ENCODE measurements around the gene MMRN2.
"Not testable (repeated sequence)": the region's sequence is repeated elsewhere in the genome, so short reads cannot be mapped to it uniquely, and the experiment has no call there.

Gene MMRN2

GRCh38 chr10:86952697-86953096 lies 4.7 kb downstream of the MMRN2 start:
- not testable (repeated sequence) for H3K18ac ChIP-seq (ENCODE audit: low read length); H4K8ac ChIP-seq (ENCODE audit: low read depth, low read length); H3K79me1 ChIP-seq (ENCODE audit: low read length); H3K79me2 ChIP-seq (ENCODE audit: control insufficient read depth, insufficient read depth, low read length); H3K4me2 ChIP-seq (ENCODE audit: low read length); H3K4me3 ChIP-seq (ENCODE audit: low read length); H3K56ac ChIP-seq (ENCODE audit: low read length); H3K27me3 ChIP-seq (ENCODE audit: insufficient read depth, low read length, poor library complexity); H3K36me3 ChIP-seq (ENCODE audit: control insufficient read depth, insufficient read depth, low read length); H4K5ac ChIP-seq (ENCODE audit: low read length); H3K27ac ChIP-seq (ENCODE audit: low read depth, low read length); H3K23ac ChIP-seq (ENCODE audit: low read length); H2BK5ac ChIP-seq (ENCODE audit: low read length); H2AK5ac ChIP-seq (ENCODE audit: low read length); H2BK15ac ChIP-seq (replicated peaks; ENCODE audit: low read depth); H2BK120ac ChIP-seq (ENCODE audit: low read depth, low read length); DNase-seq; H3K4ac ChIP-seq (ENCODE audit: low read depth, low read length); H3K9ac ChIP-seq (ENCODE audit: low read length)
- WGBS (ENCODE audit: extremely low coverage, insufficient coverage, low lambda C conversion rate), result no CpG with 5 or more reads among the region's 10 CpGs
- H3K4me1 ChIP-seq (ENCODE audit: control insufficient read depth, low read depth, low read length), result peaks cover 23% of the 10 kb centered on the region

- no peak overlapping the region for H2BK5ac ChIP-seq (ENCODE audit: low read length)
- no peak overlapping the region for H3K4ac ChIP-seq (ENCODE audit: low read depth, low read length)
- H3K4me1 ChIP-seq (ENCODE audit: control insufficient read depth, low read depth, low read length), result peaks cover 23% of the 10 kb centered on the region
- H3K79me1 ChIP-seq (ENCODE audit: low read length), result no peaks in the 10 kb centered on the region
- H3K56ac ChIP-seq (ENCODE audit: low read length), result no peak overlapping the region
- H3K27me3 ChIP-seq (ENCODE audit: insufficient read depth, low read length, poor library complexity), result no peaks in the 10 kb centered on the region
- no CpG with 5 or more reads among the region's 7 CpGs for WGBS (ENCODE audit: extremely low coverage, insufficient coverage, low lambda C conversion rate)
- H3K23ac ChIP-seq (ENCODE audit: low read length), result no peak overlapping the region
- no peaks in the 10 kb centered on the region for H3K36me3 ChIP-seq (ENCODE audit: control insufficient read depth, insufficient read depth, low read length)
- DNase-seq, result no peak
- H4K8ac ChIP-seq (ENCODE audit: low read depth, low read length), result no peak overlapping the region
- H2AK5ac ChIP-seq (ENCODE audit: low read length), result no peak overlapping the region
- H3K27ac ChIP-seq (ENCODE audit: low read depth, low read length), result no peak overlapping the region
- H2BK15ac ChIP-seq (replicated peaks; ENCODE audit: low read depth), result no peak overlapping the region
- no peak overlapping the region for H3K9ac ChIP-seq (ENCODE audit: low read length)
- H3K79me2 ChIP-seq (ENCODE audit: control insufficient read depth, insufficient read depth, low read length), result no peaks in the 10 kb centered on the region
- no peak overlapping the region for H3K4me3 ChIP-seq (ENCODE audit: low read length)
- no peak overlapping the region for H3K18ac ChIP-seq (ENCODE audit: low read length)
- H4K5ac ChIP-seq (ENCODE audit: low read length), result no peak overlapping the region
- no peak overlapping the region for H3K4me2 ChIP-seq (ENCODE audit: low read length)
- H2BK120ac ChIP-seq (ENCODE audit: low read depth, low read length), result no peak overlapping the region
These were observed 5.3 kb downstream of the MMRN2 start for GRCh38 chr10:86952106-86952505.

- DNase-seq, result no peak
- Histone ChIP-seq H3K27ac (ENCODE audit: low read depth, low read length) (no peak overlapping the region), H3K56ac (ENCODE audit: low read length) (no peak overlapping the region), H3K4ac (ENCODE audit: low read depth, low read length) (no peak overlapping the region), H3K4me1 (ENCODE audit: control insufficient read depth, low read depth, low read length) (peaks cover 22% of the 10 kb centered on the region), H3K4me3 (ENCODE audit: low read length) (no peak overlapping the region), H4K8ac (ENCODE audit: low read depth, low read length) (no peak overlapping the region), H2BK15ac (replicated peaks; ENCODE audit: low read depth) (no peak overlapping the region), H3K27me3 (ENCODE audit: insufficient read depth, low read length, poor library complexity) (no peaks in the 10 kb centered on the region), H3K9ac (ENCODE audit: low read length) (no peak overlapping the region), H3K79me2 (ENCODE audit: control insufficient read depth, insufficient read depth, low read length) (no peaks in the 10 kb centered on the region), H3K23ac (ENCODE audit: low read length) (no peak overlapping the region), H4K5ac (ENCODE audit: low read length) (no peak overlapping the region), H3K18ac (ENCODE audit: low read length) (no peak overlapping the region), H2BK120ac (ENCODE audit: low read depth, low read length) (no peak overlapping the region), H3K36me3 (ENCODE audit: control insufficient read depth, insufficient read depth, low read length) (no peaks in the 10 kb centered on the region), H3K4me2 (ENCODE audit: low read length) (no peak overlapping the region), H3K79me1 (ENCODE audit: low read length) (no peaks in the 10 kb centered on the region), H2AK5ac (ENCODE audit: low read length) (no peak overlapping the region), H2BK5ac (ENCODE audit: low read length) (no peak overlapping the region)
These were observed 6.1 kb downstream of the MMRN2 start for GRCh38 chr10:86951184-86951761.

GRCh38 chr10:86950349-86950748 lies 7.1 kb downstream of the MMRN2 start:
- no CpG with 5 or more reads among the region's 1 CpG for WGBS (ENCODE audit: extremely low coverage, insufficient coverage, low lambda C conversion rate)
- Histone ChIP-seq H3K27ac (ENCODE audit: low read depth, low read length) (no peak overlapping the region), H3K4me1 (ENCODE audit: control insufficient read depth, low read depth, low read length) (peaks cover 14% of the 10 kb centered on the region), H3K27me3 (ENCODE audit: insufficient read depth, low read length, poor library complexity) (no peaks in the 10 kb centered on the region), H3K4me2 (ENCODE audit: low read length) (no peak overlapping the region), H2BK5ac (ENCODE audit: low read length) (no peak overlapping the region), H3K18ac (ENCODE audit: low read length) (no peak overlapping the region), H2AK5ac (ENCODE audit: low read length) (no peak overlapping the region), H3K9ac (ENCODE audit: low read length) (no peak overlapping the region), H3K36me3 (ENCODE audit: control insufficient read depth, insufficient read depth, low read length) (no peaks in the 10 kb centered on the region), H4K8ac (ENCODE audit: low read depth, low read length) (no peak overlapping the region), H2BK15ac (replicated peaks; ENCODE audit: low read depth) (no peak overlapping the region), H3K56ac (ENCODE audit: low read length) (no peak overlapping the region), H3K4me3 (ENCODE audit: low read length) (no peak overlapping the region), H3K79me1 (ENCODE audit: low read length) (no peaks in the 10 kb centered on the region), H3K4ac (ENCODE audit: low read depth, low read length) (no peak overlapping the region), H3K79me2 (ENCODE audit: control insufficient read depth, insufficient read depth, low read length) (no peaks in the 10 kb centered on the region), H3K23ac (ENCODE audit: low read length) (no peak overlapping the region), H2BK120ac (ENCODE audit: low read depth, low read length) (no peak overlapping the region), H4K5ac (ENCODE audit: low read length) (no peak overlapping the region)
- no peak for DNase-seq

- not testable (repeated sequence) for H3K4me2 ChIP-seq (ENCODE audit: low read length); H3K4me3 ChIP-seq (ENCODE audit: low read length); H3K23ac ChIP-seq (ENCODE audit: low read length); H3K79me1 ChIP-seq (ENCODE audit: low read length); H4K5ac ChIP-seq (ENCODE audit: low read length); H3K79me2 ChIP-seq (ENCODE audit: control insufficient read depth, insufficient read depth, low read length); H2AK5ac ChIP-seq (ENCODE audit: low read length); H3K27me3 ChIP-seq (ENCODE audit: insufficient read depth, low read length, poor library complexity); H3K4me1 ChIP-seq (ENCODE audit: control insufficient read depth, low read depth, low read length); H3K4ac ChIP-seq (ENCODE audit: low read depth, low read length); H3K18ac ChIP-seq (ENCODE audit: low read length); H2BK120ac ChIP-seq (ENCODE audit: low read depth, low read length); H3K27ac ChIP-seq (ENCODE audit: low read depth, low read length); DNase-seq; H2BK15ac ChIP-seq (replicated peaks; ENCODE audit: low read depth); H4K8ac ChIP-seq (ENCODE audit: low read depth, low read length); H3K56ac ChIP-seq (ENCODE audit: low read length); H3K9ac ChIP-seq (ENCODE audit: low read length); H3K36me3 ChIP-seq (ENCODE audit: control insufficient read depth, insufficient read depth, low read length); H2BK5ac ChIP-seq (ENCODE audit: low read length)
- no CpG with 5 or more reads among the region's 4 CpGs for WGBS (ENCODE audit: extremely low coverage, insufficient coverage, low lambda C conversion rate)
These were observed 9.6 kb downstream of the MMRN2 start for GRCh38 chr10:86947806-86948205.
